ENCODE data around the gene SULT1A2.
"Not testable (repeated sequence)": the region's sequence is repeated elsewhere in the genome, so short reads cannot be mapped to it uniquely, and the experiment has no call there.

GRCh38 chr16:28566233-28566925, 30.5 kb downstream of the SULT1A2 start:
- not testable (repeated sequence) for TF ChIP-seq CTCF, EP300 (IDR thresholded peaks at IDR 0.05)
